ENCODE results near the gene TRIM7. TPM values are rescaled to one million over a fixed set of nuclear protein-coding genes. Genes with fewer than 3 reads are reported as not detected.
A peak's percentile ranks its signal among the peaks of the same experiment; 100 is the strongest.

The TRIM7 gene
- total and polyA plus RNA-seq, 2 donors (not counting 1 experiment from before 2014, with no cell fraction given), result 1.7 to 7.4 TPM

DNA sequence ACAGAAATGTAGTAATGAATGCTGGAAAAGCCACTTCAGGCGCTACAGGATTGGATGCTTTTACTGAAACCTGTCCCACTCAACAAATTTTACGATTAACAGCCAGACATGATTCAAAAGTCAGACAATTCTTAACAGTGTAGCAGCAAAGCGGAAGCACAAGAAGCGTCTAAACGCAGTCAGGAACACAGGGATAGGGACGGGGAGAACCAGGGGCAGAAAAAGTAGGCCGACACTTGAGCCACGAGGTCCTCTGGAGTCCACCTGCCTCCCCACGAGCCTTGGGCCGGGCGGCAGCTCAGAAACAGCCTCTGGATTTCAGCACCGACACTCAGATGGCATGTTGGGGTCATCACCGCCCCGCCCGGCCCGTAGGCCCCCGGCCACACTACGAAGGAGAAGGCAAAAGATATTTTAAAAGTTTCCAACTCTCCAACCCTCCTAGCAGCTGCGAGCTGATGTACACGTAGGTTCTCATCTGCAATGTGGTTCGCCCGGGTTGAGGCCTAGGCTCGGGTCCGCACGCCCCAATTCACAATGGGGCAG lies 38.1 kb upstream of the TRIM7 start:
- Histone ChIP-seq H3K9ac (ENCODE audit: low read length) (peak overlapping the region; percentile 76), H3K4me1 (ENCODE audit: control insufficient read depth in 2 of 2, insufficient read depth in 2 of 2, low read length in 2 of 2) (peaks cover 40 to 54% of the 10 kb centered on the region in 2 donors), H3K4me2 (replicated peaks; ENCODE audit: low read depth, low read length, poor library complexity, severe bottlenecking) (peak overlapping the region; percentile 83), H3K27ac (ENCODE audit: low read length in 2 of 2) (peak overlapping the region; percentile 84 to 92), H2AFZ (ENCODE audit: insufficient read depth, low read depth, low read length, poor library complexity, severe bottlenecking) (peak overlapping the region; percentile 81), H3K79me2 (ENCODE audit: control insufficient read depth, insufficient read depth, low read length) (peaks cover 58% of the 10 kb centered on the region), H3K36me3 (replicated peaks in 1 of 2; ENCODE audit: control extremely low read depth in 1 of 2, control insufficient read depth in 1 of 2, extremely low read depth in 1 of 2, insufficient read depth in 2 of 2, low read length in 1 of 2) (peaks cover 7 to 44% of the 10 kb centered on the region in 2 experiments), H3K9me3 (ENCODE audit: control extremely low read depth in 1 of 3, control insufficient read depth in 2 of 3, insufficient read depth in 1 of 3, low read length in 2 of 3) (no peaks in the 10 kb centered on the region), H4K20me1 (ENCODE audit: control insufficient read depth, insufficient read depth, low read length, poor library complexity, severe bottlenecking) (peaks cover 44% of the 10 kb centered on the region), H3K4me3 (ENCODE audit: control extremely low read depth in 1 of 5, extremely low read depth in 1 of 5, insufficient read depth in 1 of 5, low read depth in 2 of 5, low read length in 4 of 5) (peak overlapping the region; percentile 70 to 99 (median 98)), H3K27me3 (replicated peaks in 1 of 4; ENCODE audit: control extremely low read depth in 1 of 4, control insufficient read depth in 3 of 4, insufficient read depth in 4 of 4, low read length in 3 of 4) (no peaks in the 10 kb centered on the region)
- WGBS (ENCODE audit: insufficient coverage), result under 1% methylated on average over 25 of the region's 25 CpGs
- Mint-ChIP-seq H3K27ac (peak overlapping the region; percentile 96), H3K27me3 (no peaks in the 10 kb centered on the region), H3K4me1 (peaks cover 64% of the 10 kb centered on the region), H3K4me3 (peak overlapping the region; percentile 99), H3K9me3 (ENCODE audit: insufficient read depth) (no peaks in the 10 kb centered on the region)
- intact Hi-C loops (cut with micrococcal nuclease), result loop anchor here (5.0 kb wide), 2 partner anchors 36 to 441 kb away; partner anchors contain the start of genes MGAT1 and TRIM7
- DNase-seq (no peak), ATAC-seq (ENCODE audit: low read depth) (peak; percentile 2)
- ChIA-PET CTCF (interaction anchor here (0.7 to 3.1 kb wide), 7 partner anchors 14 to 59 kb away, joined by 3 to 9 read pairs (median 4); partner anchors contain the start of gene TRIM41), POLR2A (interaction anchor here (0.8 to 6.9 kb wide), 6 partner anchors 9 to 55 kb away, joined by 3 to 46 read pairs (median 4); partner anchors contain the start of genes TRIM41 and TRIM52)
- TF ChIP-seq, protein P1, sequence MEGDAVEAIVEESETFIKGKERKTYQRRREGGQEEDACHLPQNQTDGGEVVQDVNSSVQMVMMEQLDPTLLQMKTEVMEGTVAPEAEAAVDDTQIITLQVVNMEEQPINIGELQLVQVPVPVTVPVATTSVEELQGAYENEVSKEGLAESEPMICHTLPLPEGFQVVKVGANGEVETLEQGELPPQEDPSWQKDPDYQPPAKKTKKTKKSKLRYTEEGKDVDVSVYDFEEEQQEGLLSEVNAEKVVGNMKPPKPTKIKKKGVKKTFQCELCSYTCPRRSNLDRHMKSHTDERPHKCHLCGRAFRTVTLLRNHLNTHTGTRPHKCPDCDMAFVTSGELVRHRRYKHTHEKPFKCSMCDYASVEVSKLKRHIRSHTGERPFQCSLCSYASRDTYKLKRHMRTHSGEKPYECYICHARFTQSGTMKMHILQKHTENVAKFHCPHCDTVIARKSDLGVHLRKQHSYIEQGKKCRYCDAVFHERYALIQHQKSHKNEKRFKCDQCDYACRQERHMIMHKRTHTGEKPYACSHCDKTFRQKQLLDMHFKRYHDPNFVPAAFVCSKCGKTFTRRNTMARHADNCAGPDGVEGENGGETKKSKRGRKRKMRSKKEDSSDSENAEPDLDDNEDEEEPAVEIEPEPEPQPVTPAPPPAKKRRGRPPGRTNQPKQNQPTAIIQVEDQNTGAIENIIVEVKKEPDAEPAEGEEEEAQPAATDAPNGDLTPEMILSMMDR (IDR thresholded peaks at IDR 0.05), result no peak
- TF ChIP-seq EZH2 (IDR thresholded peaks at IDR 0.05; ENCODE audit: borderline replicate concordance, insufficient read depth, low read depth, low read length, poor library complexity, severe bottlenecking), result no peak

- Histone ChIP-seq H3K27ac (ENCODE audit: low read length in 2 of 2) (peak overlapping the region in 1 of 2 donors; percentile 84), H3K27me3 (replicated peaks in 1 of 4; ENCODE audit: control extremely low read depth in 1 of 4, control insufficient read depth in 3 of 4, insufficient read depth in 4 of 4, low read length in 3 of 4) (no peaks in the 10 kb centered on the region), H3K36me3 (replicated peaks in 1 of 2; ENCODE audit: control extremely low read depth in 1 of 2, control insufficient read depth in 1 of 2, extremely low read depth in 1 of 2, insufficient read depth in 2 of 2, low read length in 1 of 2) (peaks cover 10 to 54% of the 10 kb centered on the region in 2 experiments), H3K4me3 (ENCODE audit: control extremely low read depth in 1 of 5, extremely low read depth in 1 of 5, insufficient read depth in 1 of 5, low read depth in 2 of 5, low read length in 4 of 5) (peak overlapping the region; percentile 70 to 99 (median 98)), H4K20me1 (ENCODE audit: control insufficient read depth, insufficient read depth, low read length, poor library complexity, severe bottlenecking) (peaks cover 55% of the 10 kb centered on the region), H3K9ac (ENCODE audit: low read length) (peak overlapping the region; percentile 76), H2AFZ (ENCODE audit: insufficient read depth, low read depth, low read length, poor library complexity, severe bottlenecking) (no peak overlapping the region), H3K9me3 (ENCODE audit: control extremely low read depth in 1 of 3, control insufficient read depth in 2 of 3, insufficient read depth in 1 of 3, low read length in 2 of 3) (no peaks in the 10 kb centered on the region), H3K4me1 (ENCODE audit: control insufficient read depth in 2 of 2, insufficient read depth in 2 of 2, low read length in 2 of 2) (peaks cover 32 to 45% of the 10 kb centered on the region in 2 donors), H3K79me2 (ENCODE audit: control insufficient read depth, insufficient read depth, low read length) (peaks cover 57% of the 10 kb centered on the region), H3K4me2 (replicated peaks; ENCODE audit: low read depth, low read length, poor library complexity, severe bottlenecking) (peak overlapping the region; percentile 83)
- peak overlapping the region; percentile 99 for H3K4me3 Mint-ChIP-seq
- peak overlapping the region; percentile 96 for H3K27ac Mint-ChIP-seq
- ChIA-PET CTCF (interaction anchor here (1.4 to 3.1 kb wide), 4 partner anchors 16 to 58 kb away, joined by 3 to 9 read pairs (median 4); partner anchors contain the start of gene TRIM41), POLR2A (interaction anchor here (0.7 to 6.9 kb wide), 3 partner anchors 13 to 19 kb away, joined by 3 to 46 read pairs (median 45); partner anchors contain the start of genes TRIM41 and TRIM52)
- ATAC-seq (ENCODE audit: low read depth) (no peak), DNase-seq (no peak)
- peaks cover 56% of the 10 kb centered on the region for H3K4me1 Mint-ChIP-seq
- WGBS (ENCODE audit: insufficient coverage), result 61% methylated on average over 3 of the region's 6 CpGs
- H3K9me3 Mint-ChIP-seq (ENCODE audit: insufficient read depth), result no peaks in the 10 kb centered on the region
- no peaks in the 10 kb centered on the region for H3K27me3 Mint-ChIP-seq
- TF ChIP-seq EZH2 (IDR thresholded peaks at IDR 0.05; ENCODE audit: borderline replicate concordance, insufficient read depth, low read depth, low read length, poor library complexity, severe bottlenecking), result no peak
- TF ChIP-seq, protein P1 (IDR thresholded peaks at IDR 0.05), result no peak
- intact Hi-C loops (cut with micrococcal nuclease), result loop anchor here (5.0 kb wide), 2 partner anchors 35 to 440 kb away; partner anchors contain the start of genes MGAT1 and TRIM7
These were observed 37.0 kb upstream of the TRIM7 start for GRCh38 chr5:181242031-181242451.
